ENCODE results near the gene DYNLT2. TPM values are rescaled to one million over a fixed set of nuclear protein-coding genes. Genes with fewer than 3 reads are reported as not detected.

DYNLT2 gene
- total RNA-seq, 4 donors from 2014 or later = 0.54 to 4.1 (median 1.1) TPM

DNA sequence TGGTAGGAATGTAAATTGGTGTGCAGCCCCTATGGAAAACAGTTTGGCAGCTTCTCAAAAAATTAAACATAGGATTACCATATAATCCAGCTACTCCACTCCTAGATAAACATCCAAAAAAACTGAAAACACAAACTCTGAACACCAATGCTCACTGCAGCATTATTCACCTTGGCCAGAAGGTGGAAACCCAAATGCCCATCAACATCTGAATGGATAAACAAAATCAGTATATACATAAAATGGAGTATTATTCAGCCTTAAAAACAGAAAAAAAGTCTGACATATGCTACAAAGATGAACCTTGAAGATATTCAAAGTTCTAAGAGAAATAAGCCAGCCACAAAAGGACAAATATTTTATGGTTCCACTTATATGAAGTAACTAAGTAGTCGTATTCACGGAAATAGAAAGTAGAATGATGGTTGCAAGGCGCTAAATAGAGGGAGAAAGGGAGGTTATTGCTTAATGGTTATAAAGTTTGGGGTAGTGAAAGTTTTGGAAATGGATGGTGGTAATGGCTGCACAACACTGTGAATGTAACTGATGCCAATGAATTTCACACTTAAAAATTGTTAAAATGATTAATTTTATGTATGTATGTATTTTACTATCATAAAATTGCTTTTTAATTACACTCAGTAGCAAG is 31.0 kb downstream of the DYNLT2 start:
- WGBS, 2 donors = 85 to 91% methylated on average over 3 of the region's 3 CpGs
- no peak for TF ChIP-seq POLR2A (IDR thresholded peaks at IDR 0.05)
- no peak for TF ChIP-seq CTCF (IDR thresholded peaks at IDR 0.05)
- no peak overlapping the region for H3K4me3 ChIP-seq (ENCODE audit: low read depth, poor library complexity, severe bottlenecking)
- intact Hi-C loops (cut with DNase I; ENCODE audit: low total_unique reads) = no loop called here
- DNase-seq (ENCODE audit: low spot score in 2 of 2) = no peak

GRCh38 chr6:169719117-169719516 is 32.3 kb downstream of the DYNLT2 start:
- TF ChIP-seq CTCF (IDR thresholded peaks at IDR 0.05) (no peak), POLR2A (IDR thresholded peaks at IDR 0.05) (no peak)
- no peak overlapping the region for H3K4me3 ChIP-seq (ENCODE audit: low read depth, poor library complexity, severe bottlenecking)
- DNase-seq (ENCODE audit: low spot score in 2 of 2) = no peak
- 85 to 95% methylated on average over 4 of the region's 4 CpGs for WGBS, 2 donors
- intact Hi-C loops (cut with DNase I; ENCODE audit: low total_unique reads) = no loop called here

DNA sequence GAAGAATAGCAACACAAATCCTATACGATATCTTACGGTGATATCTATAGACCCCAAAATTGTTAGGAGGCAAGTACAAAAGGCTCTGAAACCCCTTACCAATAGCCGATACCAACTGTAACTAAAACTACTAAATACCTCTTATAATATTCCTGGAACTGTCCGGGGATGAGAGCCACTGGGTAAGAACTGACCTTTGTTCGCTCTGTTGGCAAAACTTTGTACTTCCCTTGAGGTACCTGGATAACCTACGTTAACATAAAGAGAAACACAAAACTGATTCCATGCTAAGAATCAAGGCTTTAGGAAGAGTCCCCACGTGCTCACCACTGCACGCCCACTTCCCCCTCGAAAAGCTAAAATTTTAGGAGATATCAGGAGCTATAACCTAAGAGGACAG is 36.8 kb downstream of the DYNLT2 start:
- TF ChIP-seq CTCF (IDR thresholded peaks at IDR 0.05) (no peak), POLR2A (IDR thresholded peaks at IDR 0.05) (no peak)
- intact Hi-C loops (cut with DNase I; ENCODE audit: low total_unique reads) = no loop called here
- H3K4me3 ChIP-seq (ENCODE audit: low read depth, poor library complexity, severe bottlenecking) = no peak overlapping the region
- DNase-seq (ENCODE audit: low spot score in 2 of 2) = no peak
- WGBS, 2 donors = 93 to 95% methylated on average over 9 of the region's 9 CpGs

DNA sequence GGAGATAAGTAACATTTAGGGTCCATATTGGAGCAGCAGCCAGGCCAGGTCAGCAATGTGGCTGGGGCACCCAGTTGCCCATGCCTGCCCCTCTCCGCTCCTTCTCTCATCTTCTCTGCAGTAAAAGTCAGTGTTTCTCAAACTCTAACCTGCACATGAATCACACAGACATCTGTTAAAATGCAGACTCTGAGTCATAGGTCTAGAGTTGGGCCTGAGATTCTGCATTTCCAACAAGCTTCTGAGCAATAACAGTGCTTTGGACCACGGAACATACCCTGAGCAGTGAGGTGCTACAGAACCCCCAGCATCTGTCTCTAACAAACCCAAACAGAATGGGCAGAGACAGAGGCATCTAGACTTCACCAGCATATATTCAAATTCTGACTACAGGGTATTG is 37.2 kb downstream of the DYNLT2 start:
- intact Hi-C loops (cut with DNase I; ENCODE audit: low total_unique reads) = no loop called here
- no peak for DNase-seq (ENCODE audit: low spot score in 2 of 2)
- WGBS, 2 donors = 97 to 98% methylated on average over 2 of the region's 2 CpGs
- H3K4me3 ChIP-seq (ENCODE audit: low read depth, poor library complexity, severe bottlenecking) = no peak overlapping the region
- TF ChIP-seq POLR2A (IDR thresholded peaks at IDR 0.05) (no peak), CTCF (IDR thresholded peaks at IDR 0.05) (no peak)

- no peak for TF ChIP-seq POLR2A (IDR thresholded peaks at IDR 0.05)
- TF ChIP-seq CTCF (IDR thresholded peaks at IDR 0.05) = no peak
- intact Hi-C loops (cut with DNase I; ENCODE audit: low total_unique reads) = no loop called here
- DNase-seq (ENCODE audit: low spot score in 2 of 2) = no peak
- H3K4me3 ChIP-seq (ENCODE audit: low read depth, poor library complexity, severe bottlenecking) = no peak overlapping the region
- WGBS, 2 donors = 76 to 81% methylated on average over 3 of the region's 3 CpGs
Observed at GRCh38 chr6:169710009-169710408, 41.4 kb downstream of the DYNLT2 start.

GRCh38 chr6:169709293-169709692 is 42.1 kb downstream of the DYNLT2 start:
- no peak for TF ChIP-seq CTCF (IDR thresholded peaks at IDR 0.05)
- TF ChIP-seq POLR2A (IDR thresholded peaks at IDR 0.05) = no peak
- intact Hi-C loops (cut with DNase I; ENCODE audit: low total_unique reads) = no loop called here
- DNase-seq (ENCODE audit: low spot score in 2 of 2) = no peak
- no peak overlapping the region for H3K4me3 ChIP-seq (ENCODE audit: low read depth, poor library complexity, severe bottlenecking)

All from lower leg skin (tissue), 4 donors.